Body of pancreas (tissue), 4 donors: ENCODE measurements around the gene MAD1L1.

Experiments used
- CTCF ChIP-seq, 7 experiments: fragments of 450-650 bp in 4 of 7; fragments of 200-600 bp in 3 of 7; sonication (generic) in 3 of 7; IDR thresholded peaks; one replicate each; pipeline ENCODE4 v1.5.1; 2016 to 2019; ENCODE audit warnings: antibody characterized with exemption in 7 of 7
- POLR2A ChIP-seq, 3 donors: fragments of 450-650 bp; IDR thresholded peaks; one replicate each; pipeline ENCODE4 v1.6.1; 2016; ENCODE audit warnings: antibody characterized with exemption in 3 of 3, mild to moderate bottlenecking in 2 of 3

GRCh38 chr7:1946025-1946772 lies 286.5 kb downstream of the MAD1L1 start:
- TF ChIP-seq CTCF (IDR thresholded peaks at IDR 0.05) (no peak), POLR2A (IDR thresholded peaks at IDR 0.05) (no peak)
